HCT116 (cell line): ENCODE measurements around the gene TMEM174. TPM values are rescaled to one million over a fixed set of nuclear protein-coding genes. Genes with fewer than 3 reads are reported as not detected.

ENCODE experiments used
- ATAC-seq: fragments of 200-7000 bp; cut with Tn5 transposase; 2 replicates; pipeline ENCODE4 v1.9.1; 2020; ENCODE audit warnings: mild to moderate bottlenecking, moderate library complexity
- BruUV-seq: library from RNA; stranded (reverse); fragments of 400-500 nt; replicated peaks from 2 replicates; lab custom pipeline; 2021; lab: Mats Ljungman, UMichigan
- CTCF ChIA-PET: fragments of 300-600 bp; sonication (Branson Sonifier 250); formaldehyde crosslinking; loops from one replicate; lab custom pipeline; 2021; ENCODE audit warnings: antibody characterized with exemption; lab: Charles Lee
- POLR2A ChIA-PET: fragments of 300-600, 350-600 bp; sonication (Branson Sonifier 250); formaldehyde crosslinking; loops from one replicate; lab custom pipeline; 2021; ENCODE audit warnings: antibody characterized with exemption; lab: Charles Lee
- RAD21 ChIA-PET, 2 experiments: fragments of 300-600 bp; sonication (Branson Sonifier 250); formaldehyde crosslinking; loops; one replicate each; lab custom pipeline; 2023; ENCODE audit warnings: low total read pairs in 2 of 2; ENCODE audit not compliant: uncharacterized antibody in 2 of 2, unreplicated experiment in 2 of 2, low non-redundant PET in 1 of 2; lab: Charles Lee
- DNase-seq: peaks from one replicate; pipeline ENCODE4 v3.0.0-alpha.2; 2010; ENCODE audit warnings: low read depth, low spot score
- H2AFZ ChIP-seq: fragments of 200-600 bp; shearing (Covaris generic), sonication (generic); 2 replicates; pipeline ENCODE4 v1.6.1; 2017; ENCODE audit warnings: low read depth, mixed run types, mixed read lengths, antibody characterized with exemption, low read length; ENCODE audit not compliant: poor library complexity, severe bottlenecking
- H3K27ac ChIP-seq: 2 replicates; pipeline ENCODE4 v1.5.1; 2012; ENCODE audit warnings: low read depth, low read length
- H3K27me3 ChIP-seq: fragments of 200-600 bp; sonication (generic); 2 replicates; pipeline ENCODE4 v1.6.1; 2016; ENCODE audit warnings: mixed run types, low read length, mixed read lengths; ENCODE audit not compliant: insufficient read depth
- H3K36me3 ChIP-seq, 2 experiments: fragments of 200-500 bp in 1 of 2; fragments of 200-600 bp in 1 of 2; sonication (Bioruptor generic) in 1 of 2; sonication (generic) in 1 of 2; 2 replicates each; pipeline versions ENCODE4 v1.5.1 to v1.6.1; 2014 to 2016; ENCODE audit warnings: low read length in 2 of 2, inconsistent platforms in 1 of 2, mixed read lengths in 1 of 2, mixed run types in 1 of 2; ENCODE audit not compliant: insufficient read depth in 2 of 2, control insufficient read depth in 1 of 2
- H3K4me1 ChIP-seq, 2 experiments: fragments of 200-600 bp in 1 of 2; sonication (generic) in 1 of 2; 2 replicates each; pipeline versions ENCODE4 v1.5.1 to v1.6.1; 2012 to 2017; ENCODE audit warnings: low read length in 2 of 2, inconsistent platforms in 1 of 2, mild to moderate bottlenecking in 1 of 2, mixed read lengths in 1 of 2, mixed run types in 1 of 2, moderate library complexity in 1 of 2; ENCODE audit not compliant: insufficient read depth in 2 of 2, control insufficient read depth in 1 of 2
- H3K4me2 ChIP-seq: fragments of 200-600 bp; sonication (generic); 2 replicates; pipeline ENCODE4 v1.6.1; 2017; ENCODE audit warnings: mixed run types, low read length, mixed read lengths
- H3K4me3 ChIP-seq, 2 experiments: fragments of 200-600 bp in 1 of 2; sonication (generic) in 1 of 2; replicated peaks in 1 of 2; 2 replicates each; pipeline ENCODE4 v1.5.1; 2011 to 2016; ENCODE audit warnings: low read length in 2 of 2, control low read depth in 1 of 2, low read depth in 1 of 2, mild to moderate bottlenecking in 1 of 2, mixed read lengths in 1 of 2, mixed run types in 1 of 2
- H3K79me2 ChIP-seq: fragments of 200-600 bp; sonication (generic); 2 replicates; pipeline ENCODE4 v1.6.1; 2017; ENCODE audit warnings: mild to moderate bottlenecking, mixed run types, low read length, moderate library complexity, mixed read lengths; ENCODE audit not compliant: insufficient read depth
- H3K9ac ChIP-seq: fragments of 200-600 bp; sonication (generic); 2 replicates; pipeline ENCODE4 v1.6.1; 2016; ENCODE audit warnings: low read length, mixed read lengths
- H3K9me2 ChIP-seq: fragments of 200-600 bp; sonication (generic), shearing (Covaris generic); 2 replicates; pipeline ENCODE4 v1.6.1; 2017; ENCODE audit warnings: mixed run types, mild to moderate bottlenecking, moderate library complexity; ENCODE audit not compliant: insufficient read depth
- H3K9me3 ChIP-seq, 2 experiments: fragments of 200-500 bp in 1 of 2; fragments of 200-600 bp in 1 of 2; sonication (Bioruptor generic) in 1 of 2; sonication (generic) in 1 of 2; 2 replicates each; pipeline ENCODE4 v1.6.1; 2014 to 2017; ENCODE audit warnings: low read length in 2 of 2, mixed read lengths in 2 of 2, inconsistent platforms in 1 of 2, low read depth in 1 of 2, mild to moderate bottlenecking in 1 of 2, mixed run types in 1 of 2, moderate library complexity in 1 of 2; ENCODE audit not compliant: control insufficient read depth in 1 of 2, insufficient read depth in 1 of 2
- H4K20me1 ChIP-seq: fragments of 200-600 bp; sonication (generic), shearing (Covaris generic); 2 replicates; pipeline ENCODE4 v1.6.1; 2017; ENCODE audit warnings: mixed run types, mild to moderate bottlenecking, moderate library complexity; ENCODE audit not compliant: insufficient read depth
- ATF3 ChIP-seq: IDR thresholded peaks from 2 replicates; pipeline ENCODE4 v1.6.1; 2012
- CBX3 ChIP-seq: IDR thresholded peaks from 2 replicates; pipeline ENCODE4 v1.6.1; 2012; ENCODE audit warnings: low read depth
- CTCF ChIP-seq, 3 experiments: fragments of 200-600 bp in 1 of 3; sonication (generic) in 1 of 3; IDR thresholded peaks in 2 of 3; conservative IDR thresholded peaks in 1 of 3; 2 replicates each; pipeline ENCODE4 v1.5.1; 2012 to 2017; ENCODE audit warnings: low read depth in 2 of 3, low read length in 2 of 3, antibody characterized with exemption in 1 of 3, borderline replicate concordance in 1 of 3, control low read depth in 1 of 3, mild to moderate bottlenecking in 1 of 3, mixed read lengths in 1 of 3, mixed run types in 1 of 3, moderate library complexity in 1 of 3; ENCODE audit not compliant: insufficient read depth in 1 of 3
- EGR1 ChIP-seq: IDR thresholded peaks from 2 replicates; pipeline ENCODE4 v1.6.1; 2012; ENCODE audit warnings: low read depth
- EZH2phosphoT487 ChIP-seq: fragments of 200-600 bp; IDR thresholded peaks from 2 replicates; pipeline ENCODE4 v1.6.1; 2018; ENCODE audit warnings: antibody characterized with exemption, borderline replicate concordance
- FOSL1 ChIP-seq: IDR thresholded peaks from 2 replicates; pipeline ENCODE4 v1.6.1; 2012; ENCODE audit warnings: low read depth
- JUND ChIP-seq: IDR thresholded peaks from 2 replicates; pipeline ENCODE4 v1.6.1; 2012
- POLR2AphosphoS5 ChIP-seq: IDR thresholded peaks from 2 replicates; pipeline ENCODE4 v1.6.1; 2011; ENCODE audit warnings: mild to moderate bottlenecking, low read depth, low read length, moderate library complexity
- RAD21 ChIP-seq: IDR thresholded peaks from 2 replicates; pipeline ENCODE4 v1.6.1; 2012; ENCODE audit warnings: low read depth, mild to moderate bottlenecking
- REST ChIP-seq: IDR thresholded peaks from 2 replicates; pipeline ENCODE4 v1.6.1; 2012; ENCODE audit warnings: low read depth
- SIN3A ChIP-seq: IDR thresholded peaks from 2 replicates; pipeline ENCODE4 v1.6.1; 2012; ENCODE audit warnings: low read depth
- SP1 ChIP-seq: IDR thresholded peaks from 2 replicates; pipeline ENCODE4 v1.6.1; 2012; ENCODE audit warnings: low read depth
- TCF7L2 ChIP-seq: IDR thresholded peaks from 2 replicates; pipeline ENCODE4 v1.7.0; 2011; ENCODE audit warnings: borderline replicate concordance, inconsistent platforms; ENCODE audit not compliant: insufficient read depth, insufficient read length; ENCODE audit errors: extremely low read depth
- YY1 ChIP-seq: IDR thresholded peaks from 2 replicates; pipeline ENCODE4 v1.6.1; 2011; ENCODE audit warnings: low read length, low read depth, moderate library complexity, mild to moderate bottlenecking; ENCODE audit not compliant: insufficient replicate concordance; ENCODE audit errors: extremely low read depth
- ZBTB33 ChIP-seq: IDR thresholded peaks from 2 replicates; pipeline ENCODE4 v1.6.1; 2011; ENCODE audit warnings: mild to moderate bottlenecking, low read length, moderate library complexity; ENCODE audit not compliant: insufficient replicate concordance; ENCODE audit errors: extremely low read depth
- ZFX ChIP-seq: fragments of 450-650 bp; IDR thresholded peaks from 2 replicates; pipeline ENCODE4 v1.6.1; 2017
- ZNF274 ChIP-seq: fragments of 200-500 bp; sonication (Bioruptor generic); IDR thresholded peaks from 2 replicates; pipeline ENCODE4 v1.6.1; 2014; ENCODE audit warnings: mild to moderate bottlenecking, low read depth, low read length, inconsistent platforms
- intact Hi-C: fragments of 100-400 bp; cut with micrococcal nuclease; formaldehyde crosslinking; loops from 2 replicates; pipeline ENCODE4 v1.10.0; 2022
- total RNA-seq: library from RNA; stranded (reverse); gene quantifications from one replicate; pipeline ENCODE4 v1.2.1, GENCODE V29; 2021; ENCODE audit not compliant: unreplicated experiment

Gene TMEM174
- total RNA-seq, 1 experiment from 2014 or later = not detected

- H3K36me3 ChIP-seq = no peaks in the 10 kb centered on the region
- H4K20me1 ChIP-seq = no peaks in the 10 kb centered on the region
- no peak for TF ChIP-seq CBX3
- TF ChIP-seq TCF7L2 = no peak
- TF ChIP-seq RAD21 = no peak
- no peak for TF ChIP-seq EGR1
- no peak for TF ChIP-seq FOSL1
- no peak for TF ChIP-seq REST
- no peak for TF ChIP-seq JUND
- TF ChIP-seq ZNF274 = no peak
- no peak for TF ChIP-seq EZH2phosphoT487
- TF ChIP-seq YY1 = no peak
- TF ChIP-seq POLR2AphosphoS5 = no peak
- no peak for TF ChIP-seq SP1
- TF ChIP-seq ZFX = no peak
- no peak for TF ChIP-seq CTCF (IDR thresholded peaks at IDR 0.05 in 2 of 3, conservative IDR thresholded peaks at IDR 0.05 in 1 of 3; ENCODE audit: borderline replicate concordance in 1 of 3, insufficient read depth in 1 of 3, low read depth in 2 of 3, low read length in 2 of 3)
- no peak for TF ChIP-seq ATF3
- TF ChIP-seq SIN3A = no peak
- TF ChIP-seq ZBTB33 = no peak
- no peak overlapping the region for H2AFZ ChIP-seq
- no peak overlapping the region for H3K9ac ChIP-seq
- RAD21 ChIA-PET = no interaction called here
- H3K4me1 ChIP-seq = no peaks in the 10 kb centered on the region
- no peak overlapping the region for H3K4me2 ChIP-seq
- H3K9me2 ChIP-seq = no peaks in the 10 kb centered on the region
- H3K27me3 ChIP-seq = no peaks in the 10 kb centered on the region
- ATAC-seq (no peak), DNase-seq (no peak)
- BruUV-seq = no TSS peak
- H3K4me3 ChIP-seq = no peak overlapping the region
- intact Hi-C loops = no loop called here
- H3K27ac ChIP-seq = no peak overlapping the region
- POLR2A ChIA-PET = no interaction called here
- CTCF ChIA-PET = no interaction called here
- no peaks in the 10 kb centered on the region for H3K9me3 ChIP-seq
- H3K79me2 ChIP-seq = no peaks in the 10 kb centered on the region
These were observed 23.2 kb downstream of the TMEM174 start for GRCh38 chr5:73196201-73196600.
